Endothelial cell of umbilical vein (primary cell): ENCODE measurements around the gene ARHGEF39. TPM values are rescaled to one million over a fixed set of nuclear protein-coding genes. Genes with fewer than 3 reads are reported as not detected.

Experiments
- BruUV-seq: library from RNA; stranded (reverse); fragments of 400-500 nt; replicated peaks from 2 replicates; lab custom pipeline; 2021; lab: Mats Ljungman, UMichigan
- CTCF ChIA-PET: fragments of 300-600, 350-600 bp; sonication (Branson Sonifier 250); formaldehyde crosslinking; loops from one replicate; lab custom pipeline; 2021; ENCODE audit warnings: antibody characterized with exemption, inconsistent platforms; lab: Charles Lee
- POLR2A ChIA-PET: fragments of 300-600, 350-600 bp; sonication (Branson Sonifier 250); formaldehyde crosslinking; loops from one replicate; lab custom pipeline; 2021; ENCODE audit warnings: antibody characterized with exemption, inconsistent platforms; lab: Charles Lee
- DNase-seq: peaks from one replicate; pipeline ENCODE4 v3.0.0-alpha.2; 2011; ENCODE audit warnings: low read depth, low spot score
- FAIRE-seq: peaks from 2 replicates; lab custom pipeline; 2011; peaks lifted over from hg19 to GRCh38; lab: Jason Lieb, UNC
- H2AFZ ChIP-seq: 2 replicates; pipeline ENCODE4 v1.6.0; 2012; ENCODE audit warnings: low read depth, low read length, control low read depth, inconsistent platforms
- H3K27ac ChIP-seq: 2 replicates; pipeline ENCODE4 v1.5.1; 2011; ENCODE audit warnings: low read depth, mild to moderate bottlenecking, control low read depth, low read length, moderate library complexity; ENCODE audit not compliant: insufficient read depth
- H3K27me3 ChIP-seq, 2 experiments: 2 replicates each; pipeline versions ENCODE4 v1.6.0 to v1.6.1; 2011; ENCODE audit warnings: low read length in 2 of 2, mixed read lengths in 1 of 2; ENCODE audit not compliant: control insufficient read depth in 2 of 2, insufficient read depth in 2 of 2
- H3K36me3 ChIP-seq, 2 experiments: 2 replicates in 1 of 2; 3 replicates in 1 of 2; pipeline ENCODE4 v1.5.1; 2011; ENCODE audit warnings: low read length in 2 of 2, mild to moderate bottlenecking in 1 of 2, moderate library complexity in 1 of 2; ENCODE audit not compliant: control insufficient read depth in 2 of 2, insufficient read depth in 2 of 2; ENCODE audit errors: extremely low read depth in 1 of 2
- H3K4me1 ChIP-seq: 3 replicates; pipeline ENCODE4 v1.5.1; 2011; ENCODE audit warnings: mild to moderate bottlenecking, low read length; ENCODE audit not compliant: control insufficient read depth, insufficient read depth; ENCODE audit errors: extremely low read depth
- H3K4me2 ChIP-seq: 2 replicates; pipeline ENCODE4 v1.6.1; 2011; ENCODE audit warnings: low read length, control low read depth, mixed read lengths; ENCODE audit not compliant: insufficient read depth
- H3K4me3 ChIP-seq, 3 experiments: fragments of 200-600 bp in 1 of 3; sonication (generic), shearing (Covaris generic) in 1 of 3; replicated peaks in 1 of 3; 2 replicates each; pipeline ENCODE4 v1.5.1; 2011 to 2016; ENCODE audit warnings: control low read depth in 3 of 3, low read length in 3 of 3, mild to moderate bottlenecking in 2 of 3, inconsistent platforms in 1 of 3, low read depth in 1 of 3, moderate library complexity in 1 of 3; ENCODE audit not compliant: insufficient read depth in 1 of 3
- H3K79me2 ChIP-seq: 2 replicates; pipeline ENCODE4 v1.6.0; 2012; ENCODE audit warnings: low read length, inconsistent platforms; ENCODE audit not compliant: control insufficient read depth, insufficient read depth
- H3K9ac ChIP-seq: replicated peaks from 2 replicates; pipeline ENCODE3; 2011; ENCODE audit warnings: low read length, control low read depth; ENCODE audit not compliant: insufficient read depth; ENCODE audit errors: extremely low read depth
- H3K9me1 ChIP-seq: replicated peaks from 3 replicates; pipeline ENCODE4 v1.6.0; 2011; ENCODE audit warnings: mild to moderate bottlenecking, low read length; ENCODE audit not compliant: control insufficient read depth, insufficient read depth; ENCODE audit errors: extremely low read depth
- H3K9me3 ChIP-seq: replicated peaks from 2 replicates; pipeline ENCODE4 v1.5.1; 2012; ENCODE audit warnings: low read length, inconsistent platforms; ENCODE audit not compliant: control insufficient read depth, insufficient read depth
- H4K20me1 ChIP-seq: replicated peaks from 2 replicates; pipeline ENCODE3; 2011; ENCODE audit warnings: mild to moderate bottlenecking, low read length; ENCODE audit not compliant: control insufficient read depth, insufficient read depth; ENCODE audit errors: extremely low read depth
- EZH2 ChIP-seq: IDR thresholded peaks from 2 replicates; pipeline ENCODE4 v1.6.1; 2012; ENCODE audit warnings: borderline replicate concordance, low read depth, mild to moderate bottlenecking, moderate library complexity, low read length, inconsistent platforms; ENCODE audit not compliant: severe bottlenecking
- FOS ChIP-seq: IDR thresholded peaks from 2 replicates; pipeline ENCODE4 v1.6.1; 2011; ENCODE audit warnings: mild to moderate bottlenecking, low read length, moderate library complexity, borderline replicate concordance; ENCODE audit not compliant: insufficient read depth
- GATA2 ChIP-seq: IDR thresholded peaks from 2 replicates; pipeline ENCODE4 v1.7.0; 2011; ENCODE audit warnings: low read depth, mild to moderate bottlenecking, moderate library complexity, mixed read lengths, low read length; ENCODE audit not compliant: insufficient read length, insufficient read depth
- JUN ChIP-seq: IDR thresholded peaks from 2 replicates; pipeline ENCODE4 v1.6.1; 2011; ENCODE audit warnings: borderline replicate concordance, low read depth; ENCODE audit not compliant: insufficient read length, insufficient read depth
- MAX ChIP-seq: IDR thresholded peaks from 2 replicates; pipeline ENCODE4 v1.6.1; 2011; ENCODE audit not compliant: insufficient read depth, insufficient read length
- MYC ChIP-seq: IDR thresholded peaks from one replicate; pipeline ENCODE4 v1.6.1; 2011; ENCODE audit warnings: mild to moderate bottlenecking, low read depth, low read length
- POLR2A ChIP-seq: IDR thresholded peaks from 2 replicates; pipeline ENCODE4 v1.6.1; 2012; ENCODE audit warnings: low read depth, mild to moderate bottlenecking, control low read depth, low read length
- POLR2AphosphoS5 ChIP-seq: IDR thresholded peaks from 2 replicates; pipeline ENCODE4 v1.6.1; 2012; ENCODE audit warnings: low read depth, mild to moderate bottlenecking, control low read depth, low read length, moderate library complexity; ENCODE audit not compliant: insufficient read depth
- dilution Hi-C: fragments of 300-500 bp; cut with MboI; formaldehyde crosslinking; loops from one replicate; pipeline ENCODE4 v1.15.0; 2019; ENCODE audit warnings: low sequenced_read_pairs; ENCODE audit not compliant: extremely low pct_ligation_motif_present
- intact Hi-C: fragments of 100-400 bp; cut with micrococcal nuclease; formaldehyde crosslinking; loops from one replicate; pipeline ENCODE4 v1.10.0; 2022
- polyA plus RNA-seq, 4 experiments: library from polyadenylated mRNA; depleted of rRNA in 3 of 4; stranded (reverse) in 3 of 4; unstranded in 1 of 4; fragments of >200 nt; gene quantifications; 2 replicates each; pipeline versions ENCODE4 v1.2.1 to v1.2.3, GENCODE V29; 2011 to 2012; ENCODE audit warnings: missing spikeins in 1 of 4
- total RNA-seq: library from RNA; stranded (reverse); gene quantifications from 2 replicates; pipeline ENCODE4 v1.2.3, GENCODE V29; 2021
- TF ChIP-seq, protein P1 (sequence below), 2 donors: IDR thresholded peaks; 1 replicate in 1 of 2; 2 replicates in 1 of 2; pipeline ENCODE4 v1.5.1; 2011; ENCODE audit warnings: low read length in 2 of 2, mild to moderate bottlenecking in 2 of 2, moderate library complexity in 2 of 2, control low read depth in 1 of 2, inconsistent platforms in 1 of 2, low read depth in 1 of 2; ENCODE audit not compliant: insufficient read depth in 1 of 2; ENCODE audit errors: extremely low read depth in 1 of 2

The ARHGEF39 gene
- total and polyA plus RNA-seq, 2 donors (not counting 3 experiments of a cell fraction or from before 2014, with no cell fraction given), result 4.7 to 6.5 TPM

DNA sequence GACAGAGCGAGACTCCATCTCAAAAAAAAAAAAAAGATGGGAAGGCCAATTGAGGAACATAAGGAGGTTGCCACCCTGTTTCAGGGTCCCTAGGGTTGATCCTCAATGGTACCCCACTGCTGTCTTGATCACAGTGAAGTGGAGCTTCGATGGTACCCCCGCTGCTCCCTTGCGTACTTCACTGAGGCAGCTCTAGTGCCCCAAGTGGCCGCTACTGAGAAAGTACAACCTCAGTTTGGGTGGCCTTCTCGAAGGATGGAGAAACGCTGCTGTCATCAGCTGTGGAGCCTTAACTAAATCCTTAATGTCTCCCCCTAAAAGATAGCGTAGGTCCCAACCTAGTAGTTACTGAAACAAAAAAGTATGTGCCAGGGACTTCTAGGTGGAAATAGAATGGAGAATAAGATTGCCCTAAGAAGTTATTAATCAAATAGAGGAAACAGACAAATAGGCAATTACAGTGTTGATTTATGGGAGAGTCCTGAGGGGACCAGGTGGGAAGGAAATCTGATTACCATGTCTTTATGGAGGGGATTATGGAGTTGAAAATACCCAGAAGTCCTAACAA, 53.7 kb downstream of the ARHGEF39 start:
- no peaks in the 10 kb centered on the region for H3K9me3 ChIP-seq
- no peak overlapping the region for H3K4me2 ChIP-seq
- no peaks in the 10 kb centered on the region for H3K9me1 ChIP-seq
- ChIA-PET CTCF (interaction anchor here (0.6 to 4.4 kb wide), 19 partner anchors 9 to 497 kb away, joined by 3 to 36 read pairs (median 3); partner anchors contain the start of gene ATOSB), POLR2A (interaction anchor here (0.6 kb wide), 1 partner anchor 438 kb away, joined by 4 read pairs; no protein-coding TSS in a partner anchor)
- intact Hi-C loops, result no loop called here
- H3K4me1 ChIP-seq, result no peaks in the 10 kb centered on the region
- no peaks in the 10 kb centered on the region for H3K79me2 ChIP-seq
- H4K20me1 ChIP-seq, result no peaks in the 10 kb centered on the region
- H3K27ac ChIP-seq, result no peak overlapping the region
- H3K9ac ChIP-seq, result no peak overlapping the region
- peak; percentile 83 for FAIRE-seq
- no TSS peak for BruUV-seq
- peak; percentile 37 for DNase-seq
- no peak overlapping the region for H3K4me3 ChIP-seq
- H2AFZ ChIP-seq, result no peak overlapping the region
- no peak for TF ChIP-seq POLR2AphosphoS5
- TF ChIP-seq, protein P1, sequence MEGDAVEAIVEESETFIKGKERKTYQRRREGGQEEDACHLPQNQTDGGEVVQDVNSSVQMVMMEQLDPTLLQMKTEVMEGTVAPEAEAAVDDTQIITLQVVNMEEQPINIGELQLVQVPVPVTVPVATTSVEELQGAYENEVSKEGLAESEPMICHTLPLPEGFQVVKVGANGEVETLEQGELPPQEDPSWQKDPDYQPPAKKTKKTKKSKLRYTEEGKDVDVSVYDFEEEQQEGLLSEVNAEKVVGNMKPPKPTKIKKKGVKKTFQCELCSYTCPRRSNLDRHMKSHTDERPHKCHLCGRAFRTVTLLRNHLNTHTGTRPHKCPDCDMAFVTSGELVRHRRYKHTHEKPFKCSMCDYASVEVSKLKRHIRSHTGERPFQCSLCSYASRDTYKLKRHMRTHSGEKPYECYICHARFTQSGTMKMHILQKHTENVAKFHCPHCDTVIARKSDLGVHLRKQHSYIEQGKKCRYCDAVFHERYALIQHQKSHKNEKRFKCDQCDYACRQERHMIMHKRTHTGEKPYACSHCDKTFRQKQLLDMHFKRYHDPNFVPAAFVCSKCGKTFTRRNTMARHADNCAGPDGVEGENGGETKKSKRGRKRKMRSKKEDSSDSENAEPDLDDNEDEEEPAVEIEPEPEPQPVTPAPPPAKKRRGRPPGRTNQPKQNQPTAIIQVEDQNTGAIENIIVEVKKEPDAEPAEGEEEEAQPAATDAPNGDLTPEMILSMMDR (IDR thresholded peaks at IDR 0.05; ENCODE audit: extremely low read depth in 1 of 2, insufficient read depth in 1 of 2, low read depth in 1 of 2, low read length in 2 of 2), result peak; percentile 67 to 80
- dilution Hi-C loops, result no loop called here
- H3K27me3 ChIP-seq, result peaks cover 17 to 21% of the 10 kb centered on the region in 2 experiments
- peaks cover 3 to 14% of the 10 kb centered on the region in 2 experiments for H3K36me3 ChIP-seq

DNA sequence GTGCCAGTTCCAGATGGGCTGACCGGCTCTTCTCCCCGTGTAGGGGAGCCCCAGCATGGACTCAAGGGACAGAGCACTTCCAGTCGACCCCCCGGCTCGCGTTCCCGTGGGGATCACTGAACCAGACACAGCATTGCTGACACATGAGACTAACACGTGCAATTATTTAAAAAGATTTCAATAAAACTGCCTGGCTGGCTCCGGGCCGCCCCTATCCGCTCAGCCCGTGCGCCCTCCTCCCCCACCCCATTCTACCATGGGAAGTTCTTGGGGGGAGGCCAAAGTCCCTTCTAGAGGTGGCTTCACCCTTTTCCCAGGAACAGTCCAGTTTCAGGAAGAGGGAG, 55.2 kb downstream of the ARHGEF39 start:
- Histone ChIP-seq H3K27me3 (peaks cover 3 to 7% of the 10 kb centered on the region in 2 experiments), H4K20me1 (no peaks in the 10 kb centered on the region), H3K4me3 (no peak overlapping the region), H3K9me3 (no peaks in the 10 kb centered on the region), H3K36me3 (peaks cover 3 to 14% of the 10 kb centered on the region in 2 experiments), H3K9me1 (no peaks in the 10 kb centered on the region), H3K27ac (no peak overlapping the region), H2AFZ (no peak overlapping the region), H3K79me2 (no peaks in the 10 kb centered on the region), H3K9ac (no peak overlapping the region), H3K4me1 (peaks cover 7% of the 10 kb centered on the region), H3K4me2 (no peak overlapping the region)
- DNase-seq, result no peak
- intact Hi-C loops, result no loop called here
- FAIRE-seq, result no peak
- no peak for TF ChIP-seq MYC
- TF ChIP-seq, protein P1 (IDR thresholded peaks at IDR 0.05; ENCODE audit: extremely low read depth in 1 of 2, insufficient read depth in 1 of 2, low read depth in 1 of 2, low read length in 2 of 2), result no peak
- no peak for TF ChIP-seq EZH2
- no peak for TF ChIP-seq POLR2AphosphoS5
- TF ChIP-seq MAX, result no peak
- TF ChIP-seq POLR2A, result no peak
- no peak for TF ChIP-seq FOS
- no peak for TF ChIP-seq JUN
- no peak for TF ChIP-seq GATA2
- BruUV-seq, result no TSS peak
- ChIA-PET POLR2A (no interaction called here), CTCF (interaction anchor here (0.7 kb wide), 1 partner anchor 87 kb away, joined by 3 read pairs; no protein-coding TSS in a partner anchor)
- dilution Hi-C loops, result no loop called here
